Mesenchymal stem cell (in vitro differentiated cells and primary cell): Measurements from ENCODE around the gene VPS26C.

Experiments
- DNase-seq: peaks from one replicate; pipeline ENCODE4 v3.0.0-alpha.2; 2013
- H2AFZ ChIP-seq: one replicate; pipeline ENCODE4 v1.6.1; 2013; ENCODE audit warnings: low read depth, mild to moderate bottlenecking, control low read depth, inconsistent platforms, low read length, moderate library complexity
- H2AK5ac ChIP-seq: 2 replicates; pipeline ENCODE4 v1.6.1; 2013; ENCODE audit warnings: low read length, moderate library complexity, mild to moderate bottlenecking, inconsistent platforms; ENCODE audit not compliant: severe bottlenecking
- H2BK120ac ChIP-seq: one replicate; pipeline ENCODE4 v1.6.1; 2013; ENCODE audit warnings: low read depth, mild to moderate bottlenecking, inconsistent platforms, low read length, moderate library complexity
- H2BK12ac ChIP-seq, 2 experiments: one replicate each; pipeline ENCODE4 v1.6.1; 2013; ENCODE audit warnings: inconsistent platforms in 2 of 2, low read length in 2 of 2, mild to moderate bottlenecking in 2 of 2, moderate library complexity in 2 of 2, control low read depth in 1 of 2
- H2BK15ac ChIP-seq: one replicate; pipeline ENCODE4 v1.6.1; 2013; ENCODE audit warnings: mild to moderate bottlenecking, low read depth, inconsistent platforms; ENCODE audit not compliant: poor library complexity, severe bottlenecking
- H2BK5ac ChIP-seq: 2 replicates; pipeline ENCODE4 v1.6.1; 2013; ENCODE audit warnings: low read depth, mild to moderate bottlenecking, low read length, control low read depth, inconsistent platforms; ENCODE audit not compliant: poor library complexity, severe bottlenecking
- H3K14ac ChIP-seq, 2 experiments: one replicate each; pipeline ENCODE4 v1.6.1; 2013; ENCODE audit warnings: inconsistent platforms in 2 of 2, low read length in 2 of 2, control low read depth in 1 of 2, mild to moderate bottlenecking in 1 of 2, moderate library complexity in 1 of 2
- H3K18ac ChIP-seq, 2 experiments: one replicate each; pipeline ENCODE4 v1.6.1; 2013; ENCODE audit warnings: inconsistent platforms in 2 of 2, low read length in 2 of 2, control low read depth in 1 of 2, low read depth in 1 of 2, mild to moderate bottlenecking in 1 of 2
- H3K23ac ChIP-seq, 2 experiments: one replicate each; pipeline ENCODE4 v1.6.1; 2013; ENCODE audit warnings: inconsistent platforms in 2 of 2, low read length in 2 of 2, mild to moderate bottlenecking in 2 of 2, moderate library complexity in 2 of 2, control low read depth in 1 of 2
- H3K27ac ChIP-seq: 2 replicates; pipeline ENCODE4 v1.5.1; 2013; ENCODE audit warnings: mild to moderate bottlenecking, moderate library complexity, low read length, control low read depth, inconsistent platforms; ENCODE audit not compliant: poor library complexity, severe bottlenecking
- H3K27me3 ChIP-seq, 2 experiments: 2 replicates each; pipeline versions ENCODE4 v1.6.1 to v1.7.0; 2013; ENCODE audit warnings: low read length in 2 of 2, mild to moderate bottlenecking in 2 of 2, moderate library complexity in 2 of 2, control low read depth in 1 of 2, inconsistent platforms in 1 of 2; ENCODE audit not compliant: control insufficient read depth in 1 of 2, insufficient read depth in 1 of 2
- H3K36me3 ChIP-seq, 2 experiments: 2 replicates each; pipeline versions ENCODE4 v1.6.1 to v1.7.0; 2013; ENCODE audit warnings: low read length in 2 of 2, control low read depth in 1 of 2, inconsistent platforms in 1 of 2, low read depth in 1 of 2, mild to moderate bottlenecking in 1 of 2; ENCODE audit not compliant: insufficient read depth in 2 of 2, control insufficient read depth in 1 of 2
- H3K4ac ChIP-seq, 2 experiments: one replicate each; pipeline ENCODE4 v1.6.1; 2013; ENCODE audit warnings: inconsistent platforms in 2 of 2, low read length in 2 of 2, mild to moderate bottlenecking in 2 of 2, moderate library complexity in 2 of 2, control low read depth in 1 of 2, low read depth in 1 of 2
- H3K4me1 ChIP-seq: 2 replicates; pipeline ENCODE4 v1.6.1; 2013; ENCODE audit warnings: low read depth, low read length, control low read depth; ENCODE audit not compliant: control insufficient read depth, insufficient read depth
- H3K4me2 ChIP-seq: 2 replicates; pipeline ENCODE4 v1.6.1; 2013; ENCODE audit warnings: low read length, mild to moderate bottlenecking, inconsistent platforms; ENCODE audit not compliant: poor library complexity, severe bottlenecking
- H3K4me3 ChIP-seq, 2 experiments: 2 replicates each; pipeline versions ENCODE4 v1.5.1 to v1.7.0; 2013; ENCODE audit warnings: low read length in 2 of 2, mild to moderate bottlenecking in 2 of 2, control low read depth in 1 of 2, low read depth in 1 of 2; ENCODE audit not compliant: insufficient read depth in 1 of 2
- H3K79me1 ChIP-seq: replicated peaks from 2 replicates; pipeline ENCODE4 v1.6.1; 2013; ENCODE audit warnings: mild to moderate bottlenecking, control low read depth, low read length, inconsistent platforms; ENCODE audit not compliant: poor library complexity, severe bottlenecking
- H3K9ac ChIP-seq: 2 replicates; pipeline ENCODE4 v1.7.0; 2013; ENCODE audit warnings: mild to moderate bottlenecking, low read length, moderate library complexity
- H3K9me3 ChIP-seq: 2 replicates; pipeline ENCODE4 v1.7.0; 2013; ENCODE audit warnings: mild to moderate bottlenecking, low read length; ENCODE audit not compliant: control insufficient read depth
- H4K8ac ChIP-seq: one replicate; pipeline ENCODE4 v1.6.1; 2013; ENCODE audit warnings: inconsistent platforms, mild to moderate bottlenecking, low read length, moderate library complexity
- H4K91ac ChIP-seq: one replicate; pipeline ENCODE4 v1.6.1; 2013; ENCODE audit warnings: mild to moderate bottlenecking, low read length, inconsistent platforms
- WGBS: methylation state at CpG from one replicate; pipeline ENCODE4 v1.1.7; 2013; ENCODE audit warnings: mixed read lengths; 5-methylcytosine and 5-hydroxymethylcytosine counted together

Gene VPS26C

GRCh38 chr21:37243961-37244360, 23.2 kb downstream of the VPS26C start:
- H3K4me1 ChIP-seq, result peaks cover 7% of the 10 kb centered on the region
- H3K23ac ChIP-seq, result no peak overlapping the region
- H2BK5ac ChIP-seq, result no peak overlapping the region
- H3K9ac ChIP-seq, result no peak overlapping the region
- no peak overlapping the region for H3K4ac ChIP-seq
- no peak for DNase-seq
- no peak overlapping the region for H3K27ac ChIP-seq
- H3K27me3 ChIP-seq, result no peaks in the 10 kb centered on the region
- no peak overlapping the region for H2BK12ac ChIP-seq
- H4K91ac ChIP-seq, result no peak overlapping the region
- peaks cover 10 to 41% of the 10 kb centered on the region in 2 experiments for H3K36me3 ChIP-seq
- no peak overlapping the region for H2BK120ac ChIP-seq
- H4K8ac ChIP-seq, result no peak overlapping the region
- H3K18ac ChIP-seq, result no peak overlapping the region
- H2AK5ac ChIP-seq, result no peak overlapping the region
- H3K4me3 ChIP-seq, result no peak overlapping the region
- no peak overlapping the region for H2BK15ac ChIP-seq
- WGBS, result over 99% methylated on average over 6 of the region's 6 CpGs
- no peaks in the 10 kb centered on the region for H3K9me3 ChIP-seq
- H2AFZ ChIP-seq, result no peak overlapping the region
- peaks cover 31% of the 10 kb centered on the region for H3K79me1 ChIP-seq
- H3K4me2 ChIP-seq, result no peak overlapping the region
- no peak overlapping the region for H3K14ac ChIP-seq

- Histone ChIP-seq H3K4me2 (no peak overlapping the region), H2BK120ac (no peak overlapping the region), H2BK12ac (no peak overlapping the region), H3K4me3 (no peak overlapping the region), H4K91ac (no peak overlapping the region), H4K8ac (no peak overlapping the region), H2BK15ac (no peak overlapping the region), H3K36me3 (peaks cover 18 to 67% of the 10 kb centered on the region in 2 experiments), H3K9me3 (no peaks in the 10 kb centered on the region), H3K4ac (no peak overlapping the region), H3K79me1 (peaks cover 39% of the 10 kb centered on the region), H2BK5ac (no peak overlapping the region), H3K14ac (no peak overlapping the region), H2AK5ac (no peak overlapping the region), H3K27ac (no peak overlapping the region), H3K23ac (no peak overlapping the region), H3K4me1 (peaks cover 7% of the 10 kb centered on the region), H3K18ac (no peak overlapping the region), H3K9ac (no peak overlapping the region), H2AFZ (no peak overlapping the region), H3K27me3 (no peaks in the 10 kb centered on the region)
- no peak for DNase-seq
- 100% methylated on average over 2 of the region's 7 CpGs for WGBS
These were observed 25.7 kb downstream of the VPS26C start for GRCh38 chr21:37241426-37241825.

- no peak overlapping the region for H3K18ac ChIP-seq
- no peaks in the 10 kb centered on the region for H3K9me3 ChIP-seq
- no peak overlapping the region for H2AFZ ChIP-seq
- H4K8ac ChIP-seq, result no peak overlapping the region
- no peak overlapping the region for H3K9ac ChIP-seq
- no peak overlapping the region for H3K23ac ChIP-seq
- peaks cover 18 to 71% of the 10 kb centered on the region in 2 experiments for H3K36me3 ChIP-seq
- H2AK5ac ChIP-seq, result no peak overlapping the region
- no peak overlapping the region for H2BK5ac ChIP-seq
- no peak overlapping the region for H3K4me2 ChIP-seq
- no peak overlapping the region for H3K4me3 ChIP-seq
- no peak overlapping the region for H4K91ac ChIP-seq
- 99% methylated on average over 7 of the region's 8 CpGs for WGBS
- no peaks in the 10 kb centered on the region for H3K27me3 ChIP-seq
- H3K79me1 ChIP-seq, result peaks cover 39% of the 10 kb centered on the region
- H2BK15ac ChIP-seq, result no peak overlapping the region
- DNase-seq, result no peak
- H2BK12ac ChIP-seq, result no peak overlapping the region
- no peak overlapping the region for H3K14ac ChIP-seq
- H3K4ac ChIP-seq, result no peak overlapping the region
- peaks cover 7% of the 10 kb centered on the region for H3K4me1 ChIP-seq
- H3K27ac ChIP-seq, result no peak overlapping the region
- no peak overlapping the region for H2BK120ac ChIP-seq
These were observed 26.2 kb downstream of the VPS26C start for GRCh38 chr21:37240978-37241377.

GRCh38 chr21:37237764-37238163, 29.4 kb downstream of the VPS26C start:
- Histone ChIP-seq H4K8ac (no peak overlapping the region), H3K9me3 (no peaks in the 10 kb centered on the region), H3K18ac (no peak overlapping the region), H3K14ac (no peak overlapping the region), H3K79me1 (peaks cover 30% of the 10 kb centered on the region), H3K4me2 (no peak overlapping the region), H3K27ac (no peak overlapping the region), H4K91ac (no peak overlapping the region), H2BK5ac (no peak overlapping the region), H3K4me1 (no peaks in the 10 kb centered on the region), H3K36me3 (peaks cover 26 to 80% of the 10 kb centered on the region in 2 experiments), H2BK15ac (no peak overlapping the region), H3K4ac (no peak overlapping the region), H2AFZ (no peak overlapping the region), H3K27me3 (no peaks in the 10 kb centered on the region), H3K4me3 (no peak overlapping the region), H2AK5ac (no peak overlapping the region), H2BK12ac (no peak overlapping the region), H3K23ac (no peak overlapping the region), H3K9ac (no peak overlapping the region), H2BK120ac (no peak overlapping the region)
- DNase-seq, result no peak
- WGBS, result 71% methylated on average over 4 of the region's 4 CpGs
